MCF 10A (cell line): ENCODE data around the gene XKRX. TPM values are rescaled to one million over a fixed set of nuclear protein-coding genes. Genes with fewer than 3 reads are reported as not detected.

Experiments
- BruUV-seq: library from RNA; stranded (reverse); fragments of 400-500 nt; replicated peaks from 2 replicates; lab custom pipeline; 2021; lab: Mats Ljungman, UMichigan
- CTCF ChIA-PET: fragments of 300-600 bp; sonication (Branson Sonifier 250); formaldehyde crosslinking; extraction: SDS; loops from one replicate; lab custom pipeline; 2021; ENCODE audit warnings: antibody characterized with exemption, inconsistent platforms; lab: Yijun Ruan, JAX
- POLR2A ChIA-PET: fragments of 300-600, 350-650 bp; sonication (Branson Sonifier 250); formaldehyde crosslinking; extraction: SDS; loops from one replicate; lab custom pipeline; 2020; ENCODE audit warnings: antibody characterized with exemption, inconsistent platforms; lab: Yijun Ruan, JAX
- DNase-seq: peaks from one replicate; pipeline ENCODE4 v3.0.0-alpha.2; 2018; ENCODE audit not compliant: unreplicated experiment
- H3K27ac Mint-ChIP-seq: one replicate; pipeline ENCODE4 v1.8.0; 2022; ENCODE audit warnings: mild to moderate bottlenecking, low read depth, mixed read lengths; ENCODE audit not compliant: unreplicated experiment
- H3K27me3 Mint-ChIP-seq: one replicate; pipeline ENCODE4 v1.8.0; 2022; ENCODE audit warnings: mixed read lengths; ENCODE audit not compliant: insufficient read depth, unreplicated experiment
- H3K36me3 Mint-ChIP-seq: one replicate; pipeline ENCODE4 v1.8.0; 2022; ENCODE audit warnings: mild to moderate bottlenecking, moderate library complexity, mixed read lengths; ENCODE audit not compliant: insufficient read depth, unreplicated experiment
- H3K4me1 Mint-ChIP-seq: one replicate; pipeline ENCODE4 v1.8.0; 2022; ENCODE audit warnings: mixed read lengths; ENCODE audit not compliant: insufficient read depth, unreplicated experiment
- H3K4me3 Mint-ChIP-seq: one replicate; pipeline ENCODE4 v1.8.0; 2022; ENCODE audit warnings: mild to moderate bottlenecking, moderate library complexity, mixed read lengths; ENCODE audit not compliant: unreplicated experiment
- H3K9me3 Mint-ChIP-seq: one replicate; pipeline ENCODE4 v1.8.0; 2022; ENCODE audit warnings: mixed read lengths; ENCODE audit not compliant: unreplicated experiment
- intact Hi-C: fragments of 100-400 bp; cut with micrococcal nuclease; formaldehyde crosslinking; loops from 2 replicates; pipeline ENCODE4 v1.14.1; 2022
- total RNA-seq: library from RNA; stranded (reverse); gene quantifications from 2 replicates; pipeline ENCODE4 v1.2.3, GENCODE V29; 2022
- TF ChIP-seq, protein P1 (sequence below): fragments of 200-600 bp; IDR thresholded peaks from one replicate; pipeline ENCODE4 v1.8.0; 2022; ENCODE audit warnings: antibody characterized with exemption, mild to moderate bottlenecking; ENCODE audit not compliant: unreplicated experiment

Gene XKRX
- total RNA-seq, 1 experiment from 2014 or later, result 0.26 TPM

DNA sequence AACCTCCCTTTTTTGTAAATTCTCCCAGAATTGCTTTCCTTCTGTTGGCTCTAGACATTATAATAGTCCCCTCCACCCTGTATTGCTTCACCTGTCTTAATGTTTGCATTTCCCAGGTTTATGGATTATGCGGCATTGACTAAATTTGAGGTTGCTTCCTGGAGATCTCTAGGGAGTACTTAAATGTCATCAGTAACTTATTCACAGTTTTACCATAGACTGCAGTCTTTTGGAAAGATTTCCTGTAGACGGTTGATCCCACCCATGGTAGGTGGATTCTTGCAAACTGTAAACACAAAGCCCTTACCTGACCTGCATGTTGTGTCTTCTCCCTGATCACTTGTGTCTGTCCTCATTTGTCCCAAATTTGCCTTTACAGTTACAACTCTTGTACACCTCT lies 48.3 kb downstream of the XKRX start:
- Mint-ChIP-seq H3K4me1 (no peaks in the 10 kb centered on the region), H3K27ac (no peak overlapping the region), H3K36me3 (no peaks in the 10 kb centered on the region), H3K4me3 (no peak overlapping the region), H3K9me3 (no peaks in the 10 kb centered on the region), H3K27me3 (peaks cover 34% of the 10 kb centered on the region)
- DNase-seq, result no peak
- POLR2A ChIA-PET, result no interaction called here
- intact Hi-C loops, result no loop called here
- TF ChIP-seq, protein P1, sequence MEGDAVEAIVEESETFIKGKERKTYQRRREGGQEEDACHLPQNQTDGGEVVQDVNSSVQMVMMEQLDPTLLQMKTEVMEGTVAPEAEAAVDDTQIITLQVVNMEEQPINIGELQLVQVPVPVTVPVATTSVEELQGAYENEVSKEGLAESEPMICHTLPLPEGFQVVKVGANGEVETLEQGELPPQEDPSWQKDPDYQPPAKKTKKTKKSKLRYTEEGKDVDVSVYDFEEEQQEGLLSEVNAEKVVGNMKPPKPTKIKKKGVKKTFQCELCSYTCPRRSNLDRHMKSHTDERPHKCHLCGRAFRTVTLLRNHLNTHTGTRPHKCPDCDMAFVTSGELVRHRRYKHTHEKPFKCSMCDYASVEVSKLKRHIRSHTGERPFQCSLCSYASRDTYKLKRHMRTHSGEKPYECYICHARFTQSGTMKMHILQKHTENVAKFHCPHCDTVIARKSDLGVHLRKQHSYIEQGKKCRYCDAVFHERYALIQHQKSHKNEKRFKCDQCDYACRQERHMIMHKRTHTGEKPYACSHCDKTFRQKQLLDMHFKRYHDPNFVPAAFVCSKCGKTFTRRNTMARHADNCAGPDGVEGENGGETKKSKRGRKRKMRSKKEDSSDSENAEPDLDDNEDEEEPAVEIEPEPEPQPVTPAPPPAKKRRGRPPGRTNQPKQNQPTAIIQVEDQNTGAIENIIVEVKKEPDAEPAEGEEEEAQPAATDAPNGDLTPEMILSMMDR, result no peak
- CTCF ChIA-PET, result no interaction called here
- no TSS peak for BruUV-seq

DNA sequence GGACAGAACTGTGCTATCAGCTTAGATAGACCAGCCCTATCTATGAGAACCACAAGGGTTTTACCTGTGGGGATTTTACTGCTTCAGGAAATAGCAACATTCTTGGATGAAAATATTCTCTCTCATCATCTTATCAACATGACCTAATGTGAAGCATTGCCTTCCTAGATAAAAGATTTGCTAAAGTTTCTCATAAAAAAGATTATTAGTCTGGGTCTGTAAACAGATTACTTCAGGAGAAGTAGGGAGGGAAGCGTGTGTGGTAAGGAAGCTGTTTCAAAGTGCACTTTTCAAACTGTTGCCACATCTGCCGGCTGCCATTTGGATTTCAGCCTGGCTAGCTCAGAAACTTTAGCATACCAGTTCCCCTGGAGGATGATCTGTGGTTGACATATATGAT lies 54.4 kb downstream of the XKRX start, which contains the start of gene NOX1:
Gene NOX1, minus strand, starts transcription at position 35 of the 400 bp plus-strand sequence. CDS start 220 bp downstream, outside the sequence.
- no peaks in the 10 kb centered on the region for H3K9me3 Mint-ChIP-seq
- POLR2A ChIA-PET, result no interaction called here
- H3K27ac Mint-ChIP-seq, result no peak within 1 kb of the TSS
- no peaks in the 10 kb centered on the region for H3K4me1 Mint-ChIP-seq
- H3K4me3 Mint-ChIP-seq, result no peak within 1 kb of the TSS
- no peaks in the 10 kb centered on the region for H3K36me3 Mint-ChIP-seq
- no TSS peak for BruUV-seq
- intact Hi-C loops, result no loop called here
- CTCF ChIA-PET, result no interaction called here
- TF ChIP-seq, protein P1, result no peak
- DNase-seq, result no peak
- peaks cover 44% of the 10 kb centered on the region for H3K27me3 Mint-ChIP-seq

DNA sequence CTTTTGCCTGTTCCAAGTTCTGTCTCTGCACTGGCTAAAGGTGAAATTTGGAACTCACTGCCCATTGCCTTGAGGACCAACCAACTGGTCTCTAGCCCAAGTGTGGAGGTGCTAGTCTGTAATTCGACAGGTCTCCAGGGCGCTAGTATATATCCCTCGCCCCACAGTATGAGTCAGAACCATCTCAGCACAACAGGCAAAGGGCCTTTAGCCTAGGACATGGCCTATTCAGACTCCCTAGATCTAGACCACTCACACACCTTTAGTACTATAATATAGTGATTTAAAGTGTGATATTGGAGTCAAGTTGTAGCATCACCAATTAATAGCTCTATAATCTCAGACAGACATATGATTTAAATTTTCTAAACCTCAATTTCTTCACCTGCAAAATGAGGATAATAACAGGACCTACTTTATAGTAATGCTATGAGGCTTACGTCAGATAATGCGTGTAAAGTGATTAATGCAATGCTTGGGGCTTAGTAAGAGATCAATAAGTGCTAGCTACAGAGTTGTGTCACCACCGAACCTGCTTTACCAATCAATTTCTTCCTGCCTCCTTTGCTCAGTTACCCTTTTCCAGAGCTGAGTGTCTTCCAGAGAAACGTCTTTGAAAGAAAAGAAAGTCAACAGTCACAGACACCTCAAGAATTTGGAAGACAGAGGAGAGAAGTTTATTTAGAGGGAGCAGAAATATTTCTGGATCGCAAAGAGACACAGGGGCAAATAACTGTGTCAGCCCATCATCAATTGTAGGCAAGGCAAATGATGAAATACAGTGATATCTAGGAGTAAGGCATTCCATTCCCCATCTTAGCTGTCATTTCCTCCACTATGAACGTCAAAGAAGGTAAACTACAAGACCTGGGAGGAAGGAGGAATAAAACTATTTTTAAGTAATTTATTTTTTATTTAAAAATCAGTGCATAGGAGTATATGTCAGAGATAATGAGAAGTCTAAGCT lies 56.8 kb downstream of the XKRX start:
- CTCF ChIA-PET, result no interaction called here
- no peaks in the 10 kb centered on the region for H3K9me3 Mint-ChIP-seq
- intact Hi-C loops, result no loop called here
- no peak for DNase-seq
- TF ChIP-seq, protein P1, result no peak
- H3K27ac Mint-ChIP-seq, result no peak overlapping the region
- H3K27me3 Mint-ChIP-seq, result peaks cover 44% of the 10 kb centered on the region
- H3K4me3 Mint-ChIP-seq, result no peak overlapping the region
- H3K36me3 Mint-ChIP-seq, result no peaks in the 10 kb centered on the region
- no peaks in the 10 kb centered on the region for H3K4me1 Mint-ChIP-seq
- POLR2A ChIA-PET, result interaction anchor here (0.6 kb wide), 1 partner anchor 1463 kb away, joined by 3 read pairs; no protein-coding TSS in a partner anchor
- no TSS peak for BruUV-seq

DNA sequence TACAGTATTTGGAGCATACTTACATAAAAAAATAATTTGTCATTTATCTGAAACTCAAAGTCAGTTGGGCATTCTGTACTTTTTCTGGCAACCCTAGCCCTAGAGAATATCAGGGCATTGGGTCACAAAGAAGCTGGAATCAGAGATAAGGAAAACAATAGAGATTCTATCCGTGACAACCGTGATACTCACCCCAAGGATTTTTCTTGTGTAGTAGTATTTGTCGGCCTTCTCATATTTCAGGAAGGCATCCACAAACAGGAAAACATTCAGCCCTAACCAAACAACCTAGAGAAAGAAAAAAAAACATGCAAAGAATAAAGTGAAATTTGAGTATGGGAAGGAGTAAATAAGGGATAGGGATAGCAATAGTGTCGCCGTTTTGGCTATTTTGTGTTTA lies 58.2 kb downstream of the XKRX start:
- no TSS peak for BruUV-seq
- Mint-ChIP-seq H3K9me3 (no peaks in the 10 kb centered on the region), H3K27ac (no peak overlapping the region), H3K4me1 (peaks cover under 1% of the 10 kb centered on the region), H3K4me3 (no peak overlapping the region), H3K36me3 (no peaks in the 10 kb centered on the region), H3K27me3 (peaks cover 41% of the 10 kb centered on the region)
- no peak for DNase-seq
- ChIA-PET CTCF (no interaction called here), POLR2A (interaction anchor here (0.5 kb wide), 1 partner anchor 470 kb away, joined by 3 read pairs; no protein-coding TSS in a partner anchor)
- TF ChIP-seq, protein P1, result no peak
- intact Hi-C loops, result no loop called here
